Lung (tissue), 12 donors: ENCODE measurements around the gene PCMTD2. TPM values are rescaled to one million over a fixed set of nuclear protein-coding genes. Genes with fewer than 3 reads are reported as not detected.

Experiments
- ATAC-seq: fragments of 200-7000 bp; cut with Tn5 transposase; one replicate; pipeline ENCODE4 v1.9.1; 2020; ENCODE audit warnings: moderate number of reproducible peaks; ENCODE audit not compliant: insufficient read depth, low FRiP score
- DNase-seq, 3 donors: peaks; one replicate each; pipeline ENCODE4 v3.0.0-alpha.2; 2013 to 2017
- H3K27ac ChIP-seq, 2 donors: one replicate each; pipeline ENCODE4 v1.5.1; 2013; ENCODE audit warnings: mild to moderate bottlenecking in 2 of 2, moderate library complexity in 2 of 2, control low read depth in 1 of 2, inconsistent platforms in 1 of 2, low read depth in 1 of 2, low read length in 1 of 2
- H3K27me3 ChIP-seq, 3 donors: one replicate each; pipeline ENCODE4 v1.5.1; 2013; ENCODE audit warnings: low read length in 2 of 3; ENCODE audit not compliant: control insufficient read depth in 3 of 3, insufficient read depth in 3 of 3
- H3K36me3 ChIP-seq, 4 donors: one replicate each; pipeline ENCODE4 v1.5.1; 2013; ENCODE audit warnings: low read length in 4 of 4, mild to moderate bottlenecking in 1 of 4, moderate library complexity in 1 of 4; ENCODE audit not compliant: control insufficient read depth in 4 of 4, insufficient read depth in 4 of 4
- H3K4me1 ChIP-seq, 5 donors: one replicate each; pipeline ENCODE4 v1.5.1; 2013; ENCODE audit warnings: low read length in 5 of 5, mild to moderate bottlenecking in 2 of 5, moderate library complexity in 1 of 5; ENCODE audit not compliant: control insufficient read depth in 5 of 5, insufficient read depth in 5 of 5
- H3K4me3 ChIP-seq: one replicate; pipeline ENCODE4 v1.5.1; 2013; ENCODE audit warnings: mild to moderate bottlenecking, control low read depth, moderate library complexity
- H3K9ac ChIP-seq, 2 donors: one replicate each; pipeline ENCODE4 v1.5.1; 2013; ENCODE audit warnings: low read length in 2 of 2, control low read depth in 1 of 2; ENCODE audit not compliant: insufficient read depth in 1 of 2
- H3K9me3 ChIP-seq, 4 donors: one replicate each; pipeline ENCODE4 v1.5.1; 2013; ENCODE audit warnings: low read length in 3 of 4, mild to moderate bottlenecking in 1 of 4, moderate library complexity in 1 of 4; ENCODE audit not compliant: control insufficient read depth in 4 of 4, insufficient read depth in 3 of 4
- WGBS, 2 donors: extraction: QIAGEN DNeasy Blood & Tissue Kit; methylation state at CpG; one replicate each; pipeline ENCODE4 v1.1.7; 2013; 5-methylcytosine and 5-hydroxymethylcytosine counted together
- polyA plus RNA-seq, 2 donors: library from polyadenylated mRNA; stranded (reverse); fragments of 200-250 nt; gene quantifications; one replicate each; pipeline ENCODE4 v1.2.1, GENCODE V29; 2013
- total RNA-seq, 2 donors: library from RNA; depleted of rRNA in 1 of 2; stranded (reverse); fragments of >200 nt in 1 of 2; gene quantifications; one replicate each; pipeline ENCODE4 v1.2.1, GENCODE V29; 2014 to 2021
- TF ChIP-seq, protein P1 (sequence below): IDR thresholded peaks from 2 replicates; pipeline ENCODE4 v1.5.1; 2012; ENCODE audit warnings: mild to moderate bottlenecking; ENCODE audit errors: control extremely low read depth, extremely low read depth
- donor health status: control.
- donor health status: control.
- donor health status: Bipolar disorder and iron deficiency.
- donor health status: healthy.
- donor health status: DM: yes; HTN: yes; CAD: no.

Gene PCMTD2
- total and polyA plus RNA-seq, 4 donors: 16.5 to 123 (median 25.2) TPM

- DNase-seq (no peak), ATAC-seq (no peak)
- 79 to 81% methylated on average over 19 of the region's 19 CpGs for WGBS, 2 donors
- Histone ChIP-seq H3K4me3 (no peak overlapping the region), H3K27me3 (peaks cover 0 to 8% (median 0%) of the 10 kb centered on the region in 3 donors), H3K9me3 (no peaks in the 10 kb centered on the region), H3K9ac (no peak overlapping the region), H3K4me1 (no peaks in the 10 kb centered on the region), H3K27ac (no peak overlapping the region), H3K36me3 (no peaks in the 10 kb centered on the region)
- TF ChIP-seq, protein P1, sequence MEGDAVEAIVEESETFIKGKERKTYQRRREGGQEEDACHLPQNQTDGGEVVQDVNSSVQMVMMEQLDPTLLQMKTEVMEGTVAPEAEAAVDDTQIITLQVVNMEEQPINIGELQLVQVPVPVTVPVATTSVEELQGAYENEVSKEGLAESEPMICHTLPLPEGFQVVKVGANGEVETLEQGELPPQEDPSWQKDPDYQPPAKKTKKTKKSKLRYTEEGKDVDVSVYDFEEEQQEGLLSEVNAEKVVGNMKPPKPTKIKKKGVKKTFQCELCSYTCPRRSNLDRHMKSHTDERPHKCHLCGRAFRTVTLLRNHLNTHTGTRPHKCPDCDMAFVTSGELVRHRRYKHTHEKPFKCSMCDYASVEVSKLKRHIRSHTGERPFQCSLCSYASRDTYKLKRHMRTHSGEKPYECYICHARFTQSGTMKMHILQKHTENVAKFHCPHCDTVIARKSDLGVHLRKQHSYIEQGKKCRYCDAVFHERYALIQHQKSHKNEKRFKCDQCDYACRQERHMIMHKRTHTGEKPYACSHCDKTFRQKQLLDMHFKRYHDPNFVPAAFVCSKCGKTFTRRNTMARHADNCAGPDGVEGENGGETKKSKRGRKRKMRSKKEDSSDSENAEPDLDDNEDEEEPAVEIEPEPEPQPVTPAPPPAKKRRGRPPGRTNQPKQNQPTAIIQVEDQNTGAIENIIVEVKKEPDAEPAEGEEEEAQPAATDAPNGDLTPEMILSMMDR: no peak
Observed at GRCh38 chr20:64242003-64242796, 13.3 kb upstream of the PCMTD2 start.

- no peaks in the 10 kb centered on the region for H3K36me3 ChIP-seq
- ATAC-seq (no peak), DNase-seq (no peak)
- TF ChIP-seq, protein P1: no peak
- peaks cover 0 to 8% (median 0%) of the 10 kb centered on the region in 3 donors for H3K27me3 ChIP-seq
- no peak overlapping the region for H3K27ac ChIP-seq
- 77 to 87% methylated on average over 4 of the region's 4 CpGs for WGBS, 2 donors
- H3K9ac ChIP-seq: no peak overlapping the region
- no peaks in the 10 kb centered on the region for H3K4me1 ChIP-seq
- no peak overlapping the region for H3K4me3 ChIP-seq
- H3K9me3 ChIP-seq: no peaks in the 10 kb centered on the region
Observed at GRCh38 chr20:64242797-64243475, 12.6 kb upstream of the PCMTD2 start.

DNA sequence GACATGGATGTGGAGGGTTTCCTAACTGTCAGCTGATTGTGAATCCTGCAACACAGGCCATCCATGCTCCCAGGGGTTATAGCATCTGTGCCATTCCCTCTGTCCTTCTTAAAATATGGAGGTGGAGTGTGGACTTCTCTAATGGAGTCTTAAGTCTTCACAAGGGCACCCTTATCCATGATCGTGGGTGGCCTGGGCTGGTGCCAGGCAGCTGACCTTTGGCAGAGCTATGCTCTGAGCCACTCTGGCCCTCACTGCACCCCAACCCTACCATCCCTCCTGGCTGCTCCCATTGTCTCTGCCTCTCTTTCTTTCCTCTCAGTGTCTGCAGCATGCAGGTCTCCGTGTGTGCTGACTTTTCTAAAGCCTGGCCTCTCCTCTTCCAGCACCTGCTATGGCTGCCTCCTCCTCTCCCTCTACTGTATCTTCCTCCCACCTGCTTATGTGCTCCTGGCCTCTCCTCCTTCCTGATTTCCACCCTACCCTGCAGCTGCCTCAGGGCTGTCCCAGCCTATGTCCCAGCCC is 11.2 kb upstream of the PCMTD2 start:
- DNase-seq (no peak), ATAC-seq (no peak)
- no peaks in the 10 kb centered on the region for H3K9me3 ChIP-seq
- H3K27me3 ChIP-seq: peaks cover 0 to 12% (median 0%) of the 10 kb centered on the region in 3 donors
- no peaks in the 10 kb centered on the region for H3K36me3 ChIP-seq
- no peak overlapping the region for H3K27ac ChIP-seq
- H3K4me3 ChIP-seq: no peak overlapping the region
- H3K9ac ChIP-seq: no peak overlapping the region
- H3K4me1 ChIP-seq: no peaks in the 10 kb centered on the region
- TF ChIP-seq, protein P1: no peak
- 66 to 89% methylated on average over 2 of the region's 2 CpGs for WGBS, 2 donors
